HepG2 (cell line): Measurements from ENCODE around the gene CUTC. TPM values are rescaled to one million over a fixed set of nuclear protein-coding genes. Genes with fewer than 3 reads are reported as not detected.

Experiments used
- BCL6 ChIP-seq: IDR thresholded peaks from 2 replicates; pipeline ENCODE4 v1.6.1; 2016; ENCODE audit warnings: missing genetic modification reagents, missing compliant biosample characterization
- CCAR2 ChIP-seq: fragments of 200-400 bp; formaldehyde crosslinking; optimal IDR thresholded peaks from 2 replicates; pipeline ENCODE3; 2018; ENCODE audit warnings: low read depth, mild to moderate bottlenecking, low read length, moderate library complexity
- ERF ChIP-seq: IDR thresholded peaks from 2 replicates; pipeline ENCODE4 v1.6.1; 2018; ENCODE audit warnings: missing biosample characterization, missing genetic modification reagents
- HMGXB3 ChIP-seq: sonication (generic); formaldehyde crosslinking; IDR thresholded peaks from 2 replicates; pipeline ENCODE4 v1.4.0; 2020; ENCODE audit warnings: missing genetic modification reagents, borderline replicate concordance
- KDM5B ChIP-seq: sonication (generic); formaldehyde crosslinking; IDR thresholded peaks from 2 replicates; pipeline ENCODE4 v1.4.0; 2020; ENCODE audit warnings: missing genetic modification reagents, mild to moderate bottlenecking, borderline replicate concordance
- SMAD3 ChIP-seq: sonication (generic); formaldehyde crosslinking; IDR thresholded peaks from 2 replicates; pipeline ENCODE4 v1.4.0; 2020; ENCODE audit warnings: missing genetic modification reagents
- SMAD9 ChIP-seq: sonication (generic); formaldehyde crosslinking; IDR thresholded peaks from 2 replicates; pipeline ENCODE4 v1.5.1; 2020; ENCODE audit warnings: mild to moderate bottlenecking, missing genetic modification reagents
- TARDBP ChIP-seq: sonication (generic); formaldehyde crosslinking; IDR thresholded peaks from 2 replicates; pipeline ENCODE4 v1.8.0; 2022; ENCODE audit warnings: mild to moderate bottlenecking, missing genetic modification reagents
- ZBTB34 ChIP-seq: sonication (generic); formaldehyde crosslinking; IDR thresholded peaks from 2 replicates; pipeline ENCODE4 v1.8.0; 2022; ENCODE audit warnings: mild to moderate bottlenecking, missing genetic modification reagents
- ZFP36L2 ChIP-seq: sonication (generic); formaldehyde crosslinking; IDR thresholded peaks from 2 replicates; pipeline ENCODE4 v1.4.0; 2020; ENCODE audit warnings: missing genetic modification reagents
- ZFYVE20 ChIP-seq: sonication (generic); formaldehyde crosslinking; IDR thresholded peaks from 2 replicates; pipeline ENCODE4 v1.8.0; 2023; ENCODE audit warnings: low read depth, mild to moderate bottlenecking, moderate library complexity, missing genetic modification reagents, borderline replicate concordance
- ZNF101 ChIP-seq: sonication (generic); formaldehyde crosslinking; IDR thresholded peaks from 2 replicates; pipeline ENCODE4 v1.4.0; 2020; ENCODE audit warnings: mild to moderate bottlenecking, low read depth, missing genetic modification reagents, borderline replicate concordance
- ZNF407 ChIP-seq: sonication (generic); formaldehyde crosslinking; IDR thresholded peaks from one replicate; pipeline ENCODE4 v1.5.1; 2020; ENCODE audit warnings: mild to moderate bottlenecking, missing genetic modification reagents; ENCODE audit errors: not compliant biosample characterization
- ZNF460 ChIP-seq: sonication (generic); formaldehyde crosslinking; IDR thresholded peaks from 2 replicates; pipeline ENCODE4 v1.5.1; 2020; ENCODE audit warnings: missing genetic modification reagents, mild to moderate bottlenecking, borderline replicate concordance
- polyA plus RNA-seq, 8 experiments: library from polyadenylated mRNA; depleted of rRNA in 3 of 8; stranded (reverse) in 7 of 8; unstranded in 1 of 8; fragments of >200 nt; fragmentation: Illumina TruSeq in 4 of 8; extraction: Trizol in 4 of 8; gene quantifications; 2 replicates each; pipeline versions ENCODE4 v1.2.1 to v1.2.3, GENCODE V29; 2011 to 2016; ENCODE audit warnings: low read depth in 4 of 8, missing spikeins in 1 of 8, mixed read lengths in 1 of 8; ENCODE audit not compliant: insufficient read depth in 1 of 8
- total RNA-seq, 5 experiments: library from RNA; depleted of rRNA; stranded (reverse); fragments of >200 nt; fragmentation: Illumina TruSeq; extraction: Trizol; gene quantifications; 2 replicates each; pipeline ENCODE4 v1.2.3, GENCODE V29; 2016; ENCODE audit warnings: low read depth in 1 of 5

CUTC gene
- total and polyA plus RNA-seq, 2 of the 13 experiments (the other 11 are each of a cell fraction or from before 2014, with no cell fraction given) = 22.3 to 25.8 TPM

- TF ChIP-seq TARDBP (CRISPR knock-in tag) = peak; percentile 80
- TF ChIP-seq ZFP36L2 = no peak; the same call in 1 of the 2 replicates
- TF ChIP-seq ZFYVE20 (CRISPR knock-in tag) = no peak
- TF ChIP-seq ZNF460 (CRISPR knock-in tag) = no peak
- no peak for TF ChIP-seq SMAD9 (CRISPR knock-in tag)
- TF ChIP-seq KDM5B (CRISPR knock-in tag) = peak; percentile 73; the same call in 1 of the 2 replicates
- 0 out of 2 replicates have a peak, but pooled peaks have one; percentile 27 for TF ChIP-seq SMAD3 (CRISPR knock-in tag)
- peak; percentile 81 for TF ChIP-seq ERF (CRISPR knock-in tag)
- no peak for TF ChIP-seq ZNF101
- peak; percentile 73; the same call in 1 of the 2 replicates for TF ChIP-seq ZBTB34 (CRISPR knock-in tag)
- TF ChIP-seq HMGXB3 (CRISPR knock-in tag) = peak; percentile 51; the same call in 1 of the 2 replicates
- peak; percentile 33 for TF ChIP-seq ZNF407 (CRISPR knock-in tag)
- TF ChIP-seq CCAR2 = no peak
- TF ChIP-seq BCL6 (CRISPR knock-in tag) = peak; percentile 19; the same call in 1 of the 2 replicates
Measured at GRCh38 chr10:99732033-99732842, at the start of gene CUTC, which contains the start of gene COX15 (continued).
